RWPE1 (cell line): ENCODE measurements around the gene WDFY2.
"Not testable (repeated sequence)": the region's sequence is repeated elsewhere in the genome, so short reads cannot be mapped to it uniquely, and the experiment has no call there.

ENCODE experiments used
- CTCF ChIA-PET: fragments of 350-600 bp; sonication (Branson Sonifier 250); formaldehyde crosslinking; extraction: SDS; loops from one replicate; lab custom pipeline; 2021; lab: Yijun Ruan, JAX
- POLR2A ChIA-PET: fragments of 400-600 bp; formaldehyde crosslinking; extraction: SDS; loops from one replicate; lab custom pipeline; 2020; ENCODE audit warnings: antibody characterized with exemption; ENCODE audit not compliant: low non-redundant PET; lab: Yijun Ruan, JAX
- DNase-seq: peaks from one replicate; pipeline ENCODE4 v3.0.0; 2012; ENCODE audit warnings: low spot score
- H3K27ac ChIP-seq: fragments of 450-650 bp; 2 replicates; pipeline ENCODE4 v1.5.1; 2017
- TF ChIP-seq, protein P1 (sequence below): fragments of 450-650 bp; conservative IDR thresholded peaks from 2 replicates; pipeline ENCODE4 v1.5.1; 2017; ENCODE audit warnings: low read depth, mild to moderate bottlenecking

WDFY2 gene

DNA sequence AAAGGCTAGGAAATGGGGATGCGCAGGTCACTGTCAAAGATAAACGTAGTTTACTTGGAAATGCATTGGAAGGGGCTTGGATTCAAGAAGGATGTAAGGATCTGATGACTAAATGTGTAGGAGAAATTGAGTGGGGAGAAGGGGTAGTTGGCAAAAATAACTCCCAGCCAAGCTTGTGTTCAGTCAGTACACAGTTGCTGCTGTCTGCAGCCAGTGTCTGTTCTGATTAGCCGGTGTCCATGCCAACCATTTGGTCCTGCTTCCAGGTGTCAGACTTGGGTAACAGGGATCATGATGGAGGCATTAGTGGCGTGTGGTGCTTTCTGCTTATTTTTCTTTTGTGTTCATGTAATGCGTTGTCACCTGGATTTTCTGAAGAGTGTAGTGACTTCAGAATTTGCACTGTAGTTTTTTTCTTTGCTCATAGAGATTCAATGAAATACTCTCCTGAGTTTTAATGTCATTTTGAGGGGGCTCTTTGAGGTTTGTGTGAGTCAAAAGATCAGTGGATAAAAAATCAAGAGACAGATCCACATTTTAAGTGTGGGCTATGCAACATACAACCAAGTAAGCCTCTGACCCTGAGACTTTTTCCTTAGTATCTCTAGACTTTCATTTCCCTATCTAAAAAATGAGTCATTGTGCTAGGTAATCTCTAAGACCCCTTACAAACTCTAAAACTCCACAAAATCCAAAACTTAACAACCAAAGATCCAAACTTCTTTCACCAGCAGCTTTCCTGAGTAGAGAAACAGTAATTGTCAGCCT lies 103.9 kb downstream of the WDFY2 start:
- TF ChIP-seq, protein P1, sequence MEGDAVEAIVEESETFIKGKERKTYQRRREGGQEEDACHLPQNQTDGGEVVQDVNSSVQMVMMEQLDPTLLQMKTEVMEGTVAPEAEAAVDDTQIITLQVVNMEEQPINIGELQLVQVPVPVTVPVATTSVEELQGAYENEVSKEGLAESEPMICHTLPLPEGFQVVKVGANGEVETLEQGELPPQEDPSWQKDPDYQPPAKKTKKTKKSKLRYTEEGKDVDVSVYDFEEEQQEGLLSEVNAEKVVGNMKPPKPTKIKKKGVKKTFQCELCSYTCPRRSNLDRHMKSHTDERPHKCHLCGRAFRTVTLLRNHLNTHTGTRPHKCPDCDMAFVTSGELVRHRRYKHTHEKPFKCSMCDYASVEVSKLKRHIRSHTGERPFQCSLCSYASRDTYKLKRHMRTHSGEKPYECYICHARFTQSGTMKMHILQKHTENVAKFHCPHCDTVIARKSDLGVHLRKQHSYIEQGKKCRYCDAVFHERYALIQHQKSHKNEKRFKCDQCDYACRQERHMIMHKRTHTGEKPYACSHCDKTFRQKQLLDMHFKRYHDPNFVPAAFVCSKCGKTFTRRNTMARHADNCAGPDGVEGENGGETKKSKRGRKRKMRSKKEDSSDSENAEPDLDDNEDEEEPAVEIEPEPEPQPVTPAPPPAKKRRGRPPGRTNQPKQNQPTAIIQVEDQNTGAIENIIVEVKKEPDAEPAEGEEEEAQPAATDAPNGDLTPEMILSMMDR = no peak
- ChIA-PET CTCF (interaction anchor here (0.7 to 1.0 kb wide), 2 partner anchors 18 to 26 kb away, joined by 3 read pairs; no protein-coding TSS in a partner anchor), POLR2A (no interaction called here)
- DNase-seq = no peak
- H3K27ac ChIP-seq = no peak overlapping the region

DNA sequence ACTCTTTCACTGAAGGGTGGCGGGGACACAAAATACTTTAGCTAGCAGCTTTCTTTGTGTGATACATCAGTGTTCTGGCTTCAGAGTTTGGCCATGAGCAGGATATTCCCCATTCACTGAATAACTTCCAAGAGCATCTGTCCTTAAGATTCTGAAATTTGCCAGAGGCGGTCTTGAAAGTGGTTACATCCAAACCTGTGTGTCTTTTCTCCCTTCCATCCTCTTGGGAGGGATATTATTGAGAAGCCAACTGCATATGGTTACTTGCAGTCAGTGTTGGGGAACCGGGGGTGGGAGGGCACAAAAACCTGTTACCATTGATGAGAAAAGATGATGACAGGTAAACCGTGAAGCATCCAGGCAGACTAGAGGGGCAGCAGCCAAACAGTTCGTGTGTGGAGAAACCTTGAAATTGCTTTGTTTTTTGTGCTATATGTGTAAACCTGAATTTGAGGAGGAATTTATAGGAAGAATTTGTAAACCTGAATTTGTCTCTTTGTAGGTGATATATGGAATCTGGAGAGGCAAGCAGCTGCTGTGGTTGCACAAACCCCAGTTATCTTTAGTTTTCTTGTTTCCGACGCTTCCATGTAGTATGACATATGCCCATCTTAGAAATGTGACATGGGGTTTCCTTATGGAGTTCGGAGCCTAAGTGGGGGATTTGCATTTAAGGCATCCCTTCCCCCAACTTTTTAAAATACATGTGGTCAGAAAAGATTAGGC lies 104.8 kb downstream of the WDFY2 start:
- POLR2A ChIA-PET = no interaction called here
- no peak for DNase-seq
- TF ChIP-seq, protein P1 = no peak
- no peak overlapping the region for H3K27ac ChIP-seq
- CTCF ChIA-PET = no interaction called here

DNA sequence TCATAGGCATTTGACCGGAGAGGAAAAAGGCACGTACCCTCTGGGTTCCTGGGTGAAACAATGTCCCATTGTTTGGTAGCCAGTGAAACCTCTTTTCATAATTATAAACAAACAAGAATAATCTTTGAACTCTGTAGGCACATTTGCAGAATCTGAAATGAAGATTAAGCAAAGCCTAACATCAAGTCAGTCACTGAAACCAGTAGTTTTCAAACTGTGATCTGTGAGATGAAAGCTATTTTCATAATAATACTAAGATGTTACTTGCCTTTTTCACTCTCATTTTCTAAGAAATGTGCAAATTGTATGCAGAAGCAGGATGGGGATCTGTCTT lies 105.4 kb downstream of the WDFY2 start:
- ChIA-PET POLR2A (no interaction called here), CTCF (no interaction called here)
- no peak overlapping the region for H3K27ac ChIP-seq
- no peak for DNase-seq
- TF ChIP-seq, protein P1 = no peak

DNA sequence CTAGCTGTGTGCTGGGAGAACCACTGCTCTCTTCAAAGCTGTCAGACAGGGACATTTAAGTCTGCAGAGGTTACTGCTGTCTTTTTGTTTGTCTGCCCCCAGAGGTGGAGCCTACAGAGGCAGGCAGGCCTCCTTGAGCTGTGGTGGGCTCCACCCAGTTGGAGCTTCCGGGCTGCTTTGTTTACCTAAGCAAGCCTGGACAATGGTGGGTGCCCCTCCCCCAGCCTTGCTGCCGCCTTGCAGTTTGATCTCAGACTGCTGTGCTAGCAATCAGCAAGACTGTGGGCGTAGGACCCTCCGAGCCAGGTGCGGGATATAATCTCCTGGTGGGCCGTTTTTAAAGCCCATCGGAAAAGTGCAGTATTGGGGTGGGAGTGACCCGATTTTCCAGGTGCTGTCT lies 111.4 kb downstream of the WDFY2 start:
- DNase-seq, POLR2A ChIA-PET: not testable (repeated sequence)
- CTCF ChIA-PET = interaction anchor here (0.6 kb wide), 1 partner anchor 1684 kb away, joined by 3 read pairs; no protein-coding TSS in a partner anchor
- peak overlapping the region; percentile 73 for H3K27ac ChIP-seq

DNA sequence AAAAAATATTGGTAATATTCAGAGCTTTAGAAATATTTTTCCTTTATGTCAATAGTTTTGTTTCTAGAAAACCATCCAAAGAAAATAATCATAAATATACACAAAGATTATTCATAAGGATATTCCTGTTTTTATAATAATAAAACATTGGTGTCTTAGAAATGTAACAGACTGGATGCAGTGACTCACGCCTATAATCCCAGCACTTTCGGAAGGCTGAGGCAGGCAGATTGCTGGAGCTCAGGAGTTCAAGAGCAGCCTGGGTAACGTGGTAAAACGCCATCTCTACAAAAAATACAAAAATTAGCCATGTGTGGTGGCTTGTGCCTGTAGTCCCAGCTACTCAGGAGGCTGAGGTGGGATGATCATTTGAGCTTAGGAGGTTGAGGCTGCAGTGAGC lies 112.9 kb downstream of the WDFY2 start:
- no peak for DNase-seq
- POLR2A ChIA-PET = interaction anchor here (0.6 kb wide), 1 partner anchor 28 kb away, joined by 4 read pairs; no protein-coding TSS in a partner anchor
- CTCF ChIA-PET = interaction anchor here (0.5 to 0.9 kb wide), 2 partner anchors 16 to 173 kb away, joined by 3 read pairs; no protein-coding TSS in a partner anchor
- H3K27ac ChIP-seq = no peak overlapping the region
- TF ChIP-seq, protein P1 = no peak

DNA sequence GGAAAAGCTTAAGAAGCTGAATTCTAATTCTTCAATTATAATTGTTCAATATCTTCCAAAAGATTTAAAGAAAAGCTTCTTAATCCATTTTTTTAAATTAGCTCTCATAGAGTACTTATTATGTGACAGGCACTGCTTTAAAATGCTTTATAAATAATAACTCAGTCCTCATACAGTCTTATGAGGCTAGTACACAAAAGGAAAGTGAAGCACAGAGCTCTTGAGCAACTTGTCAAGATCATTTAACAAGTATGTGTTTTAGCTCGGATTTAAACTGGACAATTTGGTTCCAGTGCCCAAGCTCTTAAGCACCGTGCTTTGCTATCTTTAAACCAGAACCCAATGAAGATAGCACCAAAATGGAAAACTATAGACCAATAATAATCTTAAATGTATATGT lies 113.6 kb downstream of the WDFY2 start:
- POLR2A ChIA-PET = no interaction called here
- CTCF ChIA-PET = no interaction called here
- TF ChIP-seq, protein P1 = no peak
- DNase-seq = no peak
- H3K27ac ChIP-seq = no peak overlapping the region

DNA sequence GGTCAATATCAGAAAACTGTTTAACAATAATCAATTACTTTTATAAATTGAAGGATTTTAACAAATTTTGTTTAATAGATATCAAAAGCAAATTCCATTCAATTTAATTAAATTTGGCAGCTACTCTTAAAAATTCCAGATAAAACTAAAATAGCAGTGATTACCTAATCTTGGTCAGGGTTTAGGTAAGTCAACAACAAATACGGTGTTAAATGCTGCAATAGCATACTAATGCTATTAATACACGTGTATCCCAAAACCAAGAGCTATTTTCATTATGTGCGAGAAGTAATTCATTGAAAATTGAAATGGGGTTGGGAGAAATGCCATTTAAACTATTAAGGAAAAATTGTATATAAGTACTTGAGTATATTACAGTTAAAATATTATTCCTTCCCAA lies 114.1 kb downstream of the WDFY2 start:
- TF ChIP-seq, protein P1 = no peak
- no peak for DNase-seq
- CTCF ChIA-PET = no interaction called here
- no peak overlapping the region for H3K27ac ChIP-seq
- POLR2A ChIA-PET = no interaction called here
